ENCODE data around the gene RNF222.
"Not testable (repeated sequence)": the region's sequence is repeated elsewhere in the genome, so short reads cannot be mapped to it uniquely, and the experiment has no call there.

The RNF222 gene

GRCh38 chr17:8347001-8347400 lies 50.6 kb downstream of the RNF222 start:
- not testable (repeated sequence) for DNase-seq (ENCODE audit: low read depth in 2 of 2, low spot score in 1 of 2)

- DNase-seq (ENCODE audit: low read depth in 2 of 2, low spot score in 1 of 2), result no peak
These were observed 51.5 kb downstream of the RNF222 start for GRCh38 chr17:8345951-8346665.

GRCh38 chr17:8345052-8345690 lies 52.5 kb downstream of the RNF222 start:
- DNase-seq (ENCODE audit: low read depth in 2 of 2, low spot score in 1 of 2), result no peak

- no peak for DNase-seq (ENCODE audit: low read depth in 2 of 2, low spot score in 1 of 2)
These were observed 56.2 kb downstream of the RNF222 start for GRCh38 chr17:8341456-8341855.

Measured in stimulated activated CD8-positive, alpha-beta memory T cell treated with anti-CD3 and anti-CD28 coated beads, Interleukin-4, amount 100 ng/mL, for 1 hour (primary cell).